Activated naive CD4-positive, alpha-beta T cell (primary cell): ENCODE measurements around the gene MRPS5.
"Not testable (repeated sequence)": the region's sequence is repeated elsewhere in the genome, so short reads cannot be mapped to it uniquely, and the experiment has no call there.

ENCODE experiments used
- DNase-seq, 4 experiments: peaks; one replicate each; lab custom pipeline; 2025; lab: John Stamatoyannopoulos, UW

MRPS5 gene

DNA sequence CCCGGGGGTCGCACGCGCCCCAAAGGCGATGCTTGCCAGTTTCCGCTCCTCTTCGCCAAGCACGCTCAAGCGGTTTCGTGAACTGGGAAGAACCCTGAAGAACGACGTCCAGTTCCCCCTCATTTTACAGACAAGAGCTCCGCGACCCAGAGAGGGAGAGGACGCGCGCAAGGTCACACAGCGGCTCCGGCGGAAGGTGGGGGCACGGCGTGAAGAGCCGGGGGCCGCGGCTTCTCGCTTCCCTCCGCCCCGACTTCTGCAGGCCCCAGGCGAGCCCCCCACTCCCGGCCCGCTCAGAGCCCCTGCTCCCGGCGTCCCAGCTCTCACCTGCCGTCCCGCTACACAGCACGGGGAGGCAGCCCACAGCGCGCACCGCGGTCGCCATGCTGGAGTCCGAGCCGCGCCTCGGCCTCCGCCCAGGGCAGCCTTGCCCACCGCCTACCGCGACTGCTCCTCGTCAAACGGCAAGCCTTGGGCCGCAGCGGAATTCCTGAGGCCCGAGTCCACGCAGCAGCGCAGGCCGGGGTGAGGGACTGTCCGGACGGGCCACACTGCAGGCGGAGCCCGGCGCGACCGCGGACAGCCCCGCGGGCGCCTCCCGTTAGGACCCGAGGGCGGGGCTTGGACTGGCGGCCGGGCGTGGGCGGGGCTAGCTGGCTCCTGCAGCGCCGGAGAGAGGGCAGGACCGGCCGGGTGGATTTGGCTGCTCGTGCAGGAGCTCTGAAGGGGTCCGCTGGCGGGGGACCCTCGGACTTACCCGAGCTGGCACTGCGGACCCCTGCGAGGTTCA, at the start of gene MRPS5:
Gene MRPS5 (minus strand): TSS at position 402 of the 790 bp plus-strand sequence. CDS start 17 bp downstream, at position 385.
- peak; percentile 63 to 84 (median 76) for DNase-seq

DNA sequence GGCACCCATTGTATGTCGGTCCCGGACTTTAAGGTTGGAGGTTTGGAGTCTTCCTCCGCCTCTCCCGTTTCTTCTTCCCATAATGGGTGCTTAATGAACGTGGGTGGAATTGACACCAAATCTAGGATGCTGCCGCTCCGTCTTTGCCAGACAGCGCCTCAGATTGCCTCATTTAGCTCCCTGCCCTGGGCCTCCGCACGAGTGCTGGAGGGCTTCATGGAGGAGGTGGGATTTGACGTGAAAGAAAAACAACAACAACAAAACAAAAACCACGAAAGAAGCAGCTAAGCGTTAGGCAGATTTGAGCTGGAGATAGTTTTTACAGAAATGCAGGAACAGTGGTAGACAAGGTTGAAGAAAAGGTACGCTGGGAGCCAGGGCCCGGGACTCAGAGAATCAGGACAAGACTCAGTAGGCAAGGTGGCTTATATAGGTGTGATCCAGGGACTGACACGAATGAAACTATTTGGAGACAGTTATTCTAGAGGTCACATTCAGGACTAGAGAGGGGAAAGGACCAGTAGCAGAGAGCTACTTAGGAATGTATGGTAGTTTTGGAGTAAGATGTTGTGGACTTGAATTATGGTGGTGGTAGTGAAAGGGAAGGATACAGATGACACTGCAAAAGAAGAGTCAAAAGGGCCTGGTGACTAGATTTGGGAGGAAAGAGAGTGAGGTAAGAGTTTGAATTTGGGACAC, 44.6 kb upstream of the MRPS5 start:
- DNase-seq, result no peak

DNA sequence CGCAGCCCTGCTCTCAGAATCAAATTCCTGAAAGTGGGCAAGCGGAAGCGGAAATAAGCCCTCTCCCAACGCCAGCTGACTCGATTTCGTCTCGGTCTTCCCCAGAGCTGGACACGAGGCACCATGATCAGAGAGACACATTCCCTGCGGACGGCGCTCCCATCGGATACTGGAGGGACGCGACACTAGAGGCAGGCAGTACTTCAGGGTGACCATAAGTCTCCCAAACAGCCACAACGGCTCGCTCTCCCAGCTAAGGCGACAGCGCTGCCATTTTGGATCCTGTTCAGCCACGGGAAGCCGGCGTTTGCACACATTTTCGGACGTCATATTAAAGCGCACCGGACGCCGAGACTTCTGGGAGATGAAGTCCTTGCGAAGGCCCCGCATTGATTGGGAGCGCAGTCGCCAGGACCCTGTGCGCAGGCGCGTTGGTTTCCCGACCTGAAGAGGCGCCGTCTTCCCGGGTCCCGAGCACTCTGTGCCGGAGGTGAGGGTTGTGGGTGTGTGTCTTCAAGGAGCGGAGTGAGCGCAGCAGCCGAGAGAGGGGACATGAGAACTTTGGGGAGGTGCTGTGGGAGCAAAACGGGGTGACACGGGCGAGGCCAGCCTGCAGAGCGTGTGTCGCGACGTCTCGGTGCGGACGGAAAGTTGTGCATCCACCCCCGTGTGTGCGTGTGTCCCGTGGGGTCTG, 43.9 kb upstream of the MRPS5 start, which contains the start of gene ZNF2:
Gene ZNF2 (plus strand): TSS at position 439 of the 694 bp plus-strand sequence. CDS start 10,418 bp downstream, outside the sequence.
- DNase-seq, result peak; percentile 85 to 92 (median 92)

DNA sequence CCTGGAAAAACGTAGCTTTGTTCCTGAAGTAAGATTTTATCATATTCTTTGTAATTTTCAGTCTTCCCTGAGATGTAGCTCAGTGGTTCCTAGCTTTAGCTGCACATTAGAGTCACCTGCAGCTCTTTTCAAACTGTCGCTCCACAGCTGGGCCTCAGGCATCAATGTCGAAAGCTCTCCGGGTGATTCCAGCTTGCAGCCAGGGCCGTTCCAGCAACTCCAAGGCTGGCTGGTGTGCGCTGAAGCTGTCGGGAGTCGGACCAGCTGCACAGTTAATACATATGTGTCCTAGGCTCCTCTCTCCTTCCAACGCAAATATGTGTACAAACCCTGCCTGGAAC, 43.4 kb upstream of the MRPS5 start:
- DNase-seq, result peak in 1 of 4 experiments; percentile 21

DNA sequence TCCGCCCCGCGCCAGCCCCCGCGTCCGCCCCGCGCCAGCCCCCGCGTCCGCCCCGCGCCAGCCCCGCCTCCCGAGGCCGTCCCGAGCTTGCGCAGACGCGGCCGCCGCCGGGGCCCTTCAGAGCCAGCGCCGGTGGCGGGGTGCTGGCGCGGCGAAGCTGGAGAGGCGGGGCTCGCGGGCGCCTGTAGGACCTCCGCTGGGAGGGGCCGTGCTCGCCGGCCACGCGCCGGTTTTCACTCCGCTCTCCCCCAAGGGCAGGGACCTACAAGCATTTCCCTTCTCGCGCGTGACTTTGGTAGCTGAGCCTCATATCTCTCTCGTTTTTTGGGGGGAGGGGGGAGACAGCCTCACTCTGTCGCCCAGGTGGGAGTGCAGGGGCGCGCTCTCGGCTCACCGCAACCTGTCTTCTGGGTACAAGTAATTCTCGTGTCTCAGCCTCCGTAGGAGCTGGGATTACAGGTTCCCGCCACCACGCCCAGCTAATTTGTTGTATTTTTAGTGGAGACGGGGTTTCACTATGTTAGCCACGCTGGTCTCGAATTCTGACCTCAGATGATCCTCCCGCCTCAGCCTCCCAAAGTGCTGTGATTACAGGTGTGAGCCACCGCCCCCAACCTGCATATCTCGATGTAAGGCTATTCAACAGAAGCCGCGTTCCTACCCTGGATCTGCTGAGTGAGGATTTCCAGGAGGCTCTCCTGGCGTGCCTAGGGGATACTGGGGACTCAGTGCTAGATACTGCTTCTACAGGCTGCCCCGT, 38.3 kb upstream of the MRPS5 start, which contains the start of gene ZNF514:
Gene ZNF514 (minus strand): TSS at position 159 of the 760 bp plus-strand sequence. CDS start 6,595 bp downstream, outside the sequence.
- peak; percentile 29 to 75 (median 40) for DNase-seq

DNA sequence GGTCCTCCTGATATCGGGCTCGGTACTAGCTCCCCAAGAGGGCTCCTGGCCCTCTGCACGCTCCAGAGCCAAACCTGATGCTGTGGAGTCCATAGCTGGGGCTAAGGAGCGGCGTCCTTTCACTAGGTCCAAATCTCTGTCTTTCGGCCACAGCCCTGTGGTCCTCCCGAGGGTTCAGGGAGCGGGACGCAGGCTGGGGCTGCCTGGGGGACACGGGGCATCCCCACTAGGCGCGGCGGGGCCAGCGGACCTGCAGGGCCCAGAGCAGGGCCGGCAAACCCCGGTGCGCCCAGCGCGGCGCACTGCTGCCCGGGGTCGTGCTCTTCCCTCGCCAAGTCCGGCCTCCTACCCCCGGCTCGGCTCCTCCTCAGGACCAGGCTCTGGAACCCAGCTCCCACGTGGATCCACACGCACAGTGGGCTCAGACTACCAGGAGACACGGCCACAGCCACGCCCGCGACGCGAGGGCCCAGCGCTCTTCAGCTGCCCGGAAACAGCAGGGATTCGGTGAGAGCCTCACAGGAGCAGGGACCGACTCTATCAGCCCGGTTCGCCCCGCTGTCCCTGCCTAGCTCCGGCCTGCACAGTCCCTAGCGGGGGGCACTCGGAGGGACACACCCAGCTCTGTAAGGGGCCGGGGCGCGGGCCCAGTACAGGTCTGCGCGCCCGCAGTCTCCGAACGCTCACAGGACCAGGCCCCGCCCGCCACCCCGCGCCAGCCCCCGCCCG, 37.4 kb upstream of the MRPS5 start:
- DNase-seq, result peak in 3 of 4 experiments; percentile 5 to 47 (median 21)

DNA sequence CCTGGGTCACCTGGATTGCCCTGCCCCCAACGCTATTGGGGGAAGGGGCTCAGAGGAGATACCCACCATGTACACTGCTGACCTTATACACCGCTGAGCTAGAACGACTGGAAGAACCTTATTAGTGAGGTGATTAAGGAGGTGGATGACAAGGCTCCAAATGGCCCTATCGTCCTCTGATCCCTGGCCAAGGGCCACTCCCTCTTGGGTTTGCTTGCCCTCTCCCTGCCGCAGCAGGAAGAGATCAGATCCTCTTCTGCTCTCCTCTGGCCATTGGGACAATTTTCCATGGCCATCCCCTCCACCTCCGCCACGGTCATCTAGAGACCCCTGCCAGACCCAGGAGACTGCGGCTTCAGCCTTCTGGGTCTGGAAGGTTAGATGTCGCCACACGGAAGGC, 36.8 kb upstream of the MRPS5 start:
- DNase-seq, result no peak

DNA sequence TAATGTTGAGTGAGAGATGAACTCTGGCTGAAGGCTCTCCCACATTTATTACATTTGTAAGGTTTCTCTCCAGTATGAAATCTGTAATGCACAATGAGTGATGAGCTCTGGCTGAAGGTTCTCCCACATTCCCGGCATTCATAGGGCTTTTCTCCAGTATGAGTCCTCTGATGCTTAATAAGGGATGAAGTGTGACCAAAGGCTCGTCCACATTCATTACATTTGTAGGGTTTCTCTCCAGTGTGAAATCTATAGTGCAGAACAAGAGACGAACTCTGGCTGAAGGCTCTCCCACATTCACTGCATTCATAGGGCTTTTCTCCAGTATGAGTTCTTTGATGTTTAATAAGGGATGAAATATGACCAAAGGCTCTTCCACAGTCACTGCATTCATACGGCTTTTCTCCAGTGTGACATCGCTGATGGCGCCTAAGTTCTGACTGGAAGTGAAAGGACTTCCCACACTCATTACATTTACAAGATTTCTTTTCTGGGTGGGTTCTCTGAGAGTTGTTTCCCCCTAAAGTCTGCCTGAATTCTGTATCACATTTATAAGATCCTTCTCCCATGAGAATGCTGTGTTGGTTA, 27.9 kb upstream of the MRPS5 start:
- DNase-seq, result no peak

DNA sequence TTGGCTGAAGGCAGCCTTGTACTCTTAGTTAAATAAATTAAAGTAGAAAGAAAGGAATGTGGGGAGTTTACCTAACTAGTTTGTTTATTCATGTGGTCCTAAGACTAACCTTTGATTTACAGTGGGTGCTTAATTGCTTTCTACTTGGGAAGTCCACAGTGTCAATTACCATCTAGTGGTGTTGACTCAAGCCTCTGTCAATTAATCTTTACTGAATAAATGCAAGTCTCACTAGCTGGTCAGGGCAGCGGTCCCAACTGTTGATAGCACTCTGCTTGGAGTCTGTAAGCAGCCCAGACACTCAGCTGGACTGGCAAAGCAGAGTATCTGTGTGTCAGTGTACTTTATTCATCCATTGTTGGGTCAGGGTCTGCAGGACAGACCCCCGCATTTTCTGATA, 22.2 kb upstream of the MRPS5 start:
- DNase-seq, result no peak

DNA sequence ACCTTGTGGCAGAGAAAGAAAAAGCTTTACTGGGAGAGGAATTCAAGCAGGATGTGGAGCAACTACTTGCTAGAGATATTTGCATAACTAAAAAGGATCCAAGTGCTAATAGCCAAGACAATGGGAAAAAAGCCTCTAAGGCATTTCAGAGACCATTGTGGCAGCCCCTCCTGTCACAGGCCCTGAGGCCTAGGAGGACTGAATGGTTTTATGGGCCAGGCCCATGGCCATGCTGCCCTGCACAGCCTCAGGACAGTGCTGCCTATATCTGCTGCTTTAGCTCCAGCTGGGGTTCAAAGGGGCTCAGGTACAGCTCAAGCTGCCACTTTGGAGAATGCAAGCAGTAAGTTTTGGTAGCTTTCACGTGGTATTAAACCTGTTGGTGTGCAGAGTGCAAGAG, 17.1 kb upstream of the MRPS5 start:
- no peak for DNase-seq

DNA sequence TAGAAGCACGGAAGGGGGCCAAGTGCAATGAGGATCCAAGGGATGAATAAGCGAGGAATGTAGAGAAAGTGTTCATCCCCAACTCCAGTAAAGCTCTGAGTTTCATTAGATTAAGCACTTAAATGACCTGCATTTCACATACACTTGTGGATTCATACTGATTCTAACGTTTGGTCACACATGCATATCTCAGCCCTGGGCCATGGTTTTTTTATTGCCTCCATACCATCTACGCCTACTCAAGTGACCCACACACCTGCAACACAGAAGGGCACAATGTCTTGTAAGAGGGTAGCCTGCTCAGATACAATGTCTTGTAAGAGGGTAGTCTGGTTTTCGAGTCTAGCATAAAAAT, 566 bp upstream of the MRPS5 start:
- no peak for DNase-seq

DNA sequence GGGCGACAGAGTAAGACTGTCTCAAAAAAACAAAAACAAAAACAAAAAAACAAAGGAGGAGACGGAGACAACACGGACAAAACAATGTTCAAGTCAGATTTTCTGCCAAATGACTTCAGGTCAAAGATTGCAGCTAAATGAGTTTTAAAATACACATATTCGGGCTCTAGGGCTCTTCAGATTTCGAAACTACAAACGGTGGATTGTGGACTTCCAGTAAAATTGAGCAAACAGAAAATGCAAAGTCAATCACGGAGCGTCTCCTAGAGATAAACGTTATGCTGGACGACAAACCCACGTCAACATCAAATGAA, 558 bp downstream of the MRPS5 start:
- no peak for DNase-seq

DNA sequence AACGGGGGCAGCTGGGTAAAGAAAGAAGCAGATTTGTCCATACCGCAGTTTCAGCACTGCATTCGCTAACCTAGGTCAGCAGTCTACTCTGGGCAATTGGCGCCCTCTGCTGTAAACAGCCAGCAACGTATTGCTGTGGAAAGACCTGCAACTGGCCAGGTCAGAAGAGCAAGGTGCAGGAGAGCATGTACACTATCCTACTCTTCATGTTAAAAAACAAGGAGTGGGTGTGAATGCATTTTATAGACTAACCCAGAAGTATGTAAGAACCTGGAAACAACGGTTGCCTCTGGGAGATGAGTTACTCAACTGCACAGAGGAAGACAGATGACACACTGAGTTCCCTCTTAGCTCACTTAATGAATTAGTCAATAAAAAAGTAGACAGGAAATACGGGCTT, 6.2 kb downstream of the MRPS5 start:
- peak; percentile 21 to 67 (median 42) for DNase-seq

DNA sequence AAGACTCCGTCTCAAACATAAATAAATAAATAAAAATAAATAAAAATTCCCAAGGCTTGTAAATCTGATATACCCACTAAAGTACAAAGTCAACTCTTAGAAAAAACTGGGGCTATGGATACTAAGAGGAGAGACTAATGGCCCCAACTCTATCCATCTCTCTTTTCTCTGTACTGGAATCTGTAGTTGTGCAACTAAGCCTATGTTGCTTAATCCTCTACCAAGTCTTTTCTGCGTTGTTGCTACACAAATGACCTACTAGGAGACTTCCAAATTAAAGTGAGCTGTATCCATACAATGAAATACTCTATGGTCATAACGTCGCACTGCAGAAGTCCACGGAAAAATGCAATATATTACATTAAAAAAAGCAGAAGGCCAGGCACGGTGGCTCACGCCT, 8.1 kb downstream of the MRPS5 start:
- no peak for DNase-seq

DNA sequence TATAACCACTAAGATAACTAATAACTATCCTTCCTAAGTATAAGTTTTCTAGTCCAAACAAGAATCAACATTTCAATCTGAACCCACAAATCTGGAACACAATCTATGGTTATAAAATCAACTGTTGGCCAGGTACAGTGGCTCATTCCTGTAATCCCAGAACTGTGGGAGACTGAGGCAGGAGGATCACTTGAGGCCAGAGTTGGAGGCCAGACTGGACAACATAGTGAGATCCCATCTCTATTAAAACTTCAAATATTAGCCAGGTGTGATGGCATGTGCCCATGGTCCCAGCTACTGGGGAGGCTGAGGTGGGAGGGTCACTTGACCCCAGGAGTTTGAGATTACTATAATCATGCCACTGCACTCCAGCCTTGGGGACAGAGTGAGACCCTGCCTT, 11.2 kb downstream of the MRPS5 start:
- no peak for DNase-seq

DNA sequence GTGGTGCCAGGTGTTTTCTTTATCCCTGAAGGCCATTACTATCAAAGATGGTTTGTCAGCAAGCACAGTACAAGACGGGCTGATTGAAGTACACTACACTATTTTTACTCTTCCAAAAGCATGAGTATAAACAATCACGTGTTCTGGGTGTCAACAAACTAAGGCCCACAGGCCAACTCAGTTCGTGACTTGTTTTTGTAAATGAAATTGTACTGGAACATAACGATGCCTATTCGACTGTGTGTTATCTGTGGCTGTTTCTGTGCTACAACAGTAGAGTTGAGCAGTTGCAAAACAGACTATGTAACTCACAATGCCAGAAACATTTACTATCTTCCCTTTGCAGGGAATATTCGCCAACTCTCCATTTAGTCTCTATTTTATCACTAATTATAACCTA, 12.3 kb downstream of the MRPS5 start:
- no peak for DNase-seq

DNA sequence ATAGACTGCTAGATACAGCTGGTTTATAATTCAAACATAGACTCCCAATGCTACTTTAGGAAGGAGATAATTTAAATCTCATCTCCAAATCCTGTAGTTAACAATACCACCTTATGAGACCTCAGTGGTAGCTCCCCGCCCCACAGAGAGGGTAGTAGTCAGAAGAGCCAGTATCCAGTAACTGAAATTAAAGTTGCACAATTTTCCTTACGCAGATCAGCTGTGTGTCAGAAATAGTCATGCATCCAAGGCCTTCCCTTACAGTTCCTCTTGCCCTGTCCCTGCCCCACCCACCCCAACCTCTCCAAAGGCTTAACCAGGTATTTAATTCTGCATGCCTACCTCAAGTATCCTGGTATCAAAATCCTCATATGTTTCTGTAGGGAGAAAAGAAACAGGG, 15.5 kb downstream of the MRPS5 start:
- no peak for DNase-seq

DNA sequence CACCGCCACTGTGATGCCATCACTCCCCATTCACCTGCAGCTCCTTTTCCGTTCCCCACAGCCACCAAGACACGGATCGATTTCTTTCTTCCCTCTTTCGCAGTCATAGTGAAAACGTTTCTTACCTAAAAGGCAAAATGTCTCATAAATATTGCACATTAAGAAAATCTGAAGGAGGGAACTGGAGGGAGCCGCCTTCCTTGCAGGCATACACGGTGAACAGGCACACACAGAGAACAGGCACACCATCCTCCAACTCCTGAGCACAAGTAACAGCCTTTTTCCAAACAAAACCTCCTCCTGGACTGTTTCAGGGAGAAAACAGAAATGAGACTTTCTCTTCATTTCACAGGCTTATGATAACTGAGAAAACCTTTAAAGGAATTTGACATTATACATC, 17.0 kb downstream of the MRPS5 start:
- DNase-seq, result no peak

DNA sequence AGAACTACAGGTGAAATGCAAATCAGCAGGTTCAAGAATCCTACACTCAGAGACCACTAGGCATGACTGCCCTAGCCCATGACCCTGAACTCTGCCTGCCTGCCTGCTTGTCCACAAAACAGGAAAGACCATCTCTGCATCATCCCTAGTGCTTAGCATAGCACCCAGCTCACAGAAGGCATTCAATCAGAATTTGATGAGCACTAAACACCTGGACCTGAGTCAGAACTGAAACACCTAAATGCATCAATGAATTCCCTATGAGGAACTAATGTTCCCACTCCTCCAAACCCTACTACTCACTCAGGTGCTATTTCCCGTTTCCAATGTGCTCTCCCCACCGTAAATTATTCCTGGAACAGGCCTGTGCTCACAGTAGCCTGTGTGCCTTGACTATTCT, 21.7 kb downstream of the MRPS5 start:
- DNase-seq, result no peak

DNA sequence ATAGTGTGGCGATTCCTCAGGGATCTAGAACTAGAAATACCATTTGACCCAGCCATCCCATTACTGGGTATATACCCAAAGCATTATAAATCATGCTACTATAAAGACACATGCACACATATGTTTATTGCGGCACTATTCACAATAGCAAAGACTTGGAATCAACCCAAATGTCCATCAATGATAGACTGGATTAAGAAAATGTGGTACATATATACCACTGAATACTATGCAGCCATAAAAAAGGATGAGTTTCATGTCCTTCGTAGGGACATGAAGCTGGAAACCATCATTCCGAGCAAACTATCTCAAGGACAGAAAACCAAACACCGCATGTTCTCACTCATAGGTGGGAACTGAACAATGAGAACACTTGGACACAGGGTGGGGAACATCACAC, 23.3 kb downstream of the MRPS5 start:
- DNase-seq, result not testable (repeated sequence)
